Measurements from ENCODE around the gene AGBL4.

- TF ChIP-seq, protein P1, sequence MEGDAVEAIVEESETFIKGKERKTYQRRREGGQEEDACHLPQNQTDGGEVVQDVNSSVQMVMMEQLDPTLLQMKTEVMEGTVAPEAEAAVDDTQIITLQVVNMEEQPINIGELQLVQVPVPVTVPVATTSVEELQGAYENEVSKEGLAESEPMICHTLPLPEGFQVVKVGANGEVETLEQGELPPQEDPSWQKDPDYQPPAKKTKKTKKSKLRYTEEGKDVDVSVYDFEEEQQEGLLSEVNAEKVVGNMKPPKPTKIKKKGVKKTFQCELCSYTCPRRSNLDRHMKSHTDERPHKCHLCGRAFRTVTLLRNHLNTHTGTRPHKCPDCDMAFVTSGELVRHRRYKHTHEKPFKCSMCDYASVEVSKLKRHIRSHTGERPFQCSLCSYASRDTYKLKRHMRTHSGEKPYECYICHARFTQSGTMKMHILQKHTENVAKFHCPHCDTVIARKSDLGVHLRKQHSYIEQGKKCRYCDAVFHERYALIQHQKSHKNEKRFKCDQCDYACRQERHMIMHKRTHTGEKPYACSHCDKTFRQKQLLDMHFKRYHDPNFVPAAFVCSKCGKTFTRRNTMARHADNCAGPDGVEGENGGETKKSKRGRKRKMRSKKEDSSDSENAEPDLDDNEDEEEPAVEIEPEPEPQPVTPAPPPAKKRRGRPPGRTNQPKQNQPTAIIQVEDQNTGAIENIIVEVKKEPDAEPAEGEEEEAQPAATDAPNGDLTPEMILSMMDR (IDR thresholded peaks at IDR 0.05 in 2 of 3, conservative IDR thresholded peaks at IDR 0.05 in 1 of 3; ENCODE audit: borderline replicate concordance in 1 of 3, insufficient read depth in 1 of 3, low read depth in 2 of 3, low read length in 2 of 3) = no peak
- no peak for TF ChIP-seq EZH2 (IDR thresholded peaks at IDR 0.05)
- no peak for TF ChIP-seq ZNF274 (IDR thresholded peaks at IDR 0.05; ENCODE audit: low read depth, low read length)
- no peak for TF ChIP-seq POLR2AphosphoS5 (IDR thresholded peaks at IDR 0.05; ENCODE audit: low read depth, low read length)
- no peak for TF ChIP-seq JUND (IDR thresholded peaks at IDR 0.05)
- no peak for TF ChIP-seq POLR2A (IDR thresholded peaks at IDR 0.05; ENCODE audit: borderline replicate concordance, extremely low read depth, insufficient read depth, insufficient read length)
- TF ChIP-seq RAD21 (IDR thresholded peaks at IDR 0.05; ENCODE audit: low read depth) = no peak
- no peak for TF ChIP-seq EZH2phosphoT487 (IDR thresholded peaks at IDR 0.05; ENCODE audit: borderline replicate concordance)
- TF ChIP-seq REST (IDR thresholded peaks at IDR 0.05; ENCODE audit: low read depth) = no peak
Observed at GRCh38 chr1:49166031-49166430, 857.7 kb downstream of the AGBL4 start.

Data from HCT116 (cell line).